Thoracic aorta (tissue), 2 donors: Measurements from ENCODE around the gene CD163L1. TPM values are rescaled to one million over a fixed set of nuclear protein-coding genes. Genes with fewer than 3 reads are reported as not detected.

Experiments
- ATAC-seq: fragments of 150-250 bp; one replicate; pipeline ENCODE4 v1.8.0; 2017; ENCODE audit warnings: low read depth; ENCODE audit not compliant: insufficient number of reproducible peaks, low FRiP score
- DNase-seq: peaks from one replicate; pipeline ENCODE4 v3.0.0-alpha.2; 2020; ENCODE audit warnings: low spot score
- H3K27ac ChIP-seq, 2 donors: fragments of 200-600 bp; sonication (generic); 1 replicate in 1 of 2; 2 replicates in 1 of 2; pipeline ENCODE4 v1.5.1; 2016; ENCODE audit warnings: mild to moderate bottlenecking in 2 of 2, moderate library complexity in 2 of 2
- H3K27me3 ChIP-seq: fragments of 200-600 bp; sonication (generic); replicated peaks from 2 replicates; pipeline ENCODE4 v1.6.0; 2016; ENCODE audit warnings: mild to moderate bottlenecking; ENCODE audit not compliant: insufficient read depth
- H3K36me3 ChIP-seq: fragments of 200-600 bp; sonication (generic); one replicate; pipeline ENCODE4 v1.5.1; 2016
- H3K4me1 ChIP-seq, 2 donors: fragments of 200-600 bp; sonication (generic); 1 replicate in 1 of 2; 2 replicates in 1 of 2; pipeline versions ENCODE4 v1.5.1 to v1.6.0; 2016; ENCODE audit warnings: low read depth in 2 of 2, mild to moderate bottlenecking in 1 of 2; ENCODE audit not compliant: control insufficient read depth in 1 of 2
- H3K4me3 ChIP-seq: fragments of 200-600 bp; sonication (generic); 2 replicates; pipeline ENCODE4 v1.5.1; 2016; ENCODE audit warnings: mild to moderate bottlenecking
- H3K9me3 ChIP-seq: fragments of 200-600 bp; sonication (generic); 2 replicates; pipeline ENCODE4 v1.5.1; 2016
- total RNA-seq, 2 donors: library from RNA; depleted of rRNA; stranded (reverse); fragments of >200 nt; gene quantifications; one replicate each; pipeline versions ENCODE4 v1.1.0 to v1.2.3, GENCODE V29; 2016
- TF ChIP-seq, protein P1 (sequence below): fragments of 200-600 bp; sonication (generic); IDR thresholded peaks from one replicate; pipeline ENCODE4 v1.5.1; 2019; ENCODE audit warnings: antibody characterized with exemption

Gene CD163L1
- total RNA-seq, 2 donors from 2014 or later: 1.6 to 2.5 TPM

DNA sequence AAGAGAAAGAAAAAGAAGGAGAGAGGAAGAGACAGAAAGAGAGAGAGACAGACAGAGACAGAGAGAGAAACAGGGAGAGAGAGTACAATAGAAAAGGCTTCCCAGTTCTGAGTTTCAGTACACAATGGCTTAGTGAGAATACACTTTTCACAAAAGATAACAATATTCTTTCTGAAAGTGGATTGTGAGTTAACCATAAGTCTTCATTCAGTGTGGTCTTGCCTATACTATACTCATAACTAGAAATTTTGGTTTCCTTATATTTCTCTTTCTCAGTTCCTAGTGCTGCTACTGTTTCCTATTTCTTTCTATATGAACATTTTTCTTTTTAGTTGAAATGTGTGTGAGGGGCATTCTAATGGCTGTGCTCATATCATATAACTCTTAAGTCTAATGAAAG is 9.3 kb downstream of the CD163L1 start:
- ATAC-seq: no peak
- H3K9me3 ChIP-seq: no peaks in the 10 kb centered on the region
- TF ChIP-seq, protein P1, sequence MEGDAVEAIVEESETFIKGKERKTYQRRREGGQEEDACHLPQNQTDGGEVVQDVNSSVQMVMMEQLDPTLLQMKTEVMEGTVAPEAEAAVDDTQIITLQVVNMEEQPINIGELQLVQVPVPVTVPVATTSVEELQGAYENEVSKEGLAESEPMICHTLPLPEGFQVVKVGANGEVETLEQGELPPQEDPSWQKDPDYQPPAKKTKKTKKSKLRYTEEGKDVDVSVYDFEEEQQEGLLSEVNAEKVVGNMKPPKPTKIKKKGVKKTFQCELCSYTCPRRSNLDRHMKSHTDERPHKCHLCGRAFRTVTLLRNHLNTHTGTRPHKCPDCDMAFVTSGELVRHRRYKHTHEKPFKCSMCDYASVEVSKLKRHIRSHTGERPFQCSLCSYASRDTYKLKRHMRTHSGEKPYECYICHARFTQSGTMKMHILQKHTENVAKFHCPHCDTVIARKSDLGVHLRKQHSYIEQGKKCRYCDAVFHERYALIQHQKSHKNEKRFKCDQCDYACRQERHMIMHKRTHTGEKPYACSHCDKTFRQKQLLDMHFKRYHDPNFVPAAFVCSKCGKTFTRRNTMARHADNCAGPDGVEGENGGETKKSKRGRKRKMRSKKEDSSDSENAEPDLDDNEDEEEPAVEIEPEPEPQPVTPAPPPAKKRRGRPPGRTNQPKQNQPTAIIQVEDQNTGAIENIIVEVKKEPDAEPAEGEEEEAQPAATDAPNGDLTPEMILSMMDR: no peak

DNA sequence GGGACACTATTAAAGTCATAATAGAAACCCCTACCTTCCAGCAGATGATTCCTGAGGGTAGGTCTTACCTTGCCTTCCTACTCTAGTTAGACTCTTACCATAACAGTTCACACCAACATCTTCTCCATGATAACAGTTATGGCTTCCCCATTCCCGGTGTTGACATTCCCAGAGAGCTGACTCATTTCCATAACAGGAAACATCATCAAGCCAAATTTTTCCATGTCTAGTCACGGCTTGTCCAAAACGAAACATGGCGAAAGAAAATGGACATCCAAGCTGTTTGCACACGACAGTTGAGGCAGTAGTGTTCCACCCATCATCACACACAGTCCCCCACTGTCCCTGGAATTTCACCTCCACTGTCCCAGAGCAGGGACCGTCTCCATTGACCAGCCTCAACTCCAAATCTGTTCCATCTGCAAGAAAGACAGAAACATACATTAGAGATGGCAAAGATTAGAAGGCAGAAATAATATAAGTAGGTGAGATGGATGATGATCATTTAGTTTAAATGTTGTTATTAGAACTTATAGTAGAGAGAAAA is 10.6 kb downstream of the CD163L1 start:
- TF ChIP-seq, protein P1: no peak
- H3K9me3 ChIP-seq: no peaks in the 10 kb centered on the region
- no peaks in the 10 kb centered on the region for H3K27me3 ChIP-seq
- no peak for DNase-seq
- no peak overlapping the region for H3K27ac ChIP-seq
- no peaks in the 10 kb centered on the region for H3K36me3 ChIP-seq
- H3K4me1 ChIP-seq: no peaks in the 10 kb centered on the region
- ATAC-seq: no peak
- H3K4me3 ChIP-seq: no peak overlapping the region

More for the DNA sequence above, 9.3 kb downstream of the CD163L1 start:
- DNase-seq: no peak
- no peaks in the 10 kb centered on the region for H3K27me3 ChIP-seq
- H3K4me3 ChIP-seq: no peak overlapping the region
- no peaks in the 10 kb centered on the region for H3K36me3 ChIP-seq
- H3K4me1 ChIP-seq: no peaks in the 10 kb centered on the region
- no peak overlapping the region for H3K27ac ChIP-seq

DNA sequence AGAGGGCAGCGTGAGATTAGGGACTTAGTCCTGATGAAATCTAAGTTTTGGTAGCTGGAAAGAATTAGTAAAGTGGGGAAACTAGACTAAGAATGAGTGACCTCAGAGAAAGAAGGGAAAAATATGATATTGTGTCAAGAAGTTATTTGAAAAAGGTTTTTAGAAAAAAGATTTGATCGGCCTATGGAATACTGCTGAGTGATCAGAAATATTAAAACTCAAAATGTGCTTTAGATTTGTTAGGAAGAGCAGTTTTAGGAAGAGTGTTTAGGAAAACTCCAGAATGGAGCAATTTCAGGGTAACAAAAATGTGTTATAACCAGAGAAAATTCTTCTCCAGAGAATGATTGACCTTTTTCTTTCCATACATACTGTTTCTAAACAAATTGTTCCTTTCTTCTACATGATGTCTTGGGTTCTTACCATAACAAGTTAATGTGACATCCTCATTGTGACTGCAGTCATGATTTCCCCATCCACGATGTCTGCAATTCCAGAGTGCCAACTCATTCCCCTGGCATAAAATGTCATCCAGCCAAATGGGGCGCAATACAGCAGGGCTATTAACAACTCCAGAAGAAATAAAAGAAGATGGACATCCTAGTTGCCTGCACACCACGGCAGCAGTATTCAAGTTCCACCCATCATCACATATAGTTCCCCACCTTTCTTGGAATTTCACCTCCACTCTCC is 11.8 kb downstream of the CD163L1 start:
- no peak for DNase-seq
- Histone ChIP-seq H3K4me1 (no peaks in the 10 kb centered on the region), H3K36me3 (no peaks in the 10 kb centered on the region), H3K27me3 (no peaks in the 10 kb centered on the region), H3K4me3 (no peak overlapping the region), H3K27ac (no peak overlapping the region), H3K9me3 (no peaks in the 10 kb centered on the region)
- ATAC-seq: no peak
- TF ChIP-seq, protein P1: no peak

DNA sequence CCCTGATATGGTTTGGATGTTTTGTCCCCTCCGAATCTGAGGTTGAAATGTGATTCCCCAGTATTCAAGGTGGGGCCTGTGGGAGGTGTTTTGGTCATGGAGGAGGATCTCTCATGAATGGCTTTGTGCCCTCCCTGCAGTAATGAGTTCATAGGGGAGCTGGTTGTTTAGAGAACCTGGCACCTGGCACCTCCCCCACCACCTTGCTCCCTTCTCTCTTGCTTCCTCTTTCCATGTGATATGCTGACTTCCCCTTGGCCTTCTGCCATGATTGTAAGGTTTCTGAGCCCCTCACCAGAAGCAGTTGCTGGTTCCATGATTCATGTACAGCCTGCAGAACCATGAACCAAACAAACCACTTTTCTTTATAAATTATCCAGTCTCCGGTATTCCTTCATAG is 32.6 kb downstream of the CD163L1 start:
- TF ChIP-seq, protein P1: no peak
- Histone ChIP-seq H3K4me1 (no peaks in the 10 kb centered on the region), H3K27me3 (no peaks in the 10 kb centered on the region), H3K36me3 (no peaks in the 10 kb centered on the region), H3K4me3 (no peak overlapping the region), H3K27ac (no peak overlapping the region), H3K9me3 (no peaks in the 10 kb centered on the region)
- ATAC-seq (no peak), DNase-seq (no peak)

DNA sequence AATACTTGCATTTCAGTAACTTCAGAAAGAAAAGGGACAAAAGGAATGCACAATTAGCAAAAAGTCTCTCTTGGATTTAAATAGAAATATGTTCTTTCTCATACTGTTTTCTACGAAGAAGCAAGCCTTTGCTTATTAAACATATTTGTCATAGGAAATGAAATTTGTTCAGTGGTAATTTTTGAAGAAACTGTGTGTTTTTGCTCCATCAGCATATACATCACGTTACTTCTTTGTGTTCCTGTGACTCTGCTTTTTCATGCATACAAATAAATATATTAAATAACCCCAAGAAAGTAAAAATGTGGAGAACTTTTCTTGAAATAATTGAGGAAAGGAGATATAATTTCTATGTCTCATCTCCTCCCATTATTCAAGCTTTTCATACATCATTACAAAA is 39.7 kb downstream of the CD163L1 start:
- TF ChIP-seq, protein P1: no peak

More for the DNA sequence above, 39.7 kb downstream of the CD163L1 start:
- no peak overlapping the region for H3K4me3 ChIP-seq
- no peaks in the 10 kb centered on the region for H3K4me1 ChIP-seq
- no peak overlapping the region for H3K27ac ChIP-seq
- H3K27me3 ChIP-seq: no peaks in the 10 kb centered on the region
- H3K9me3 ChIP-seq: no peaks in the 10 kb centered on the region
- DNase-seq (no peak), ATAC-seq (no peak)
- H3K36me3 ChIP-seq: no peaks in the 10 kb centered on the region
